Activated B cell treated with CpG ODN at 0.5 μM for 24 hours (primary cell): Measurements from ENCODE around the gene SARM1. TPM values are rescaled to one million over a fixed set of nuclear protein-coding genes. Genes with fewer than 3 reads are reported as not detected.

ENCODE experiments used
- ATAC-seq: fragments of 200-7000 bp; cut with Tn5 transposase; one replicate; pipeline ENCODE4 v1.10.0; 2021; ENCODE audit warnings: low read depth, mild to moderate bottlenecking, moderate library complexity
- CTCF ChIA-PET: fragments of 350-600 bp; sonication (Branson Sonifier 250); formaldehyde crosslinking; loops from one replicate; lab custom pipeline; 2021; ENCODE audit warnings: antibody characterized with exemption; lab: Charles Lee
- POLR2A ChIA-PET: fragments of 350-600 bp; sonication (Branson Sonifier 250); formaldehyde crosslinking; loops from one replicate; lab custom pipeline; 2021; ENCODE audit warnings: antibody characterized with exemption; lab: Charles Lee
- DNase-seq: peaks from one replicate; pipeline ENCODE4 v3.0.0; 2022
- H3K27ac Mint-ChIP-seq: one replicate; pipeline ENCODE4 v1.8.0; 2020; ENCODE audit warnings: mixed read lengths
- H3K27me3 Mint-ChIP-seq: one replicate; pipeline ENCODE4 v1.8.0; 2021; ENCODE audit warnings: mixed read lengths
- H3K36me3 Mint-ChIP-seq: one replicate; pipeline ENCODE4 v1.8.0; 2021; ENCODE audit warnings: low read depth, mixed read lengths
- H3K4me1 Mint-ChIP-seq: one replicate; pipeline ENCODE4 v1.8.0; 2021; ENCODE audit warnings: mixed read lengths
- H3K4me3 Mint-ChIP-seq: one replicate; pipeline ENCODE4 v1.8.0; 2020; ENCODE audit warnings: mild to moderate bottlenecking, mixed read lengths
- H3K9me3 Mint-ChIP-seq: one replicate; pipeline ENCODE4 v1.8.0; 2020; ENCODE audit warnings: mixed read lengths
- CTCF ChIP-seq: fragments of 200-600 bp; IDR thresholded peaks from one replicate; pipeline ENCODE4 v1.8.0; 2022; ENCODE audit warnings: antibody characterized with exemption, mild to moderate bottlenecking
- intact Hi-C: fragments of 100-400 bp; cut with micrococcal nuclease; formaldehyde crosslinking; loops from one replicate; pipeline ENCODE4 v1.15.1; 2024
- total RNA-seq: library from RNA; stranded (reverse); gene quantifications from 2 replicates; pipeline ENCODE4 v1.2.3, GENCODE V29; 2022

The SARM1 gene
- total RNA-seq, 1 donor from 2014 or later = 19.9 TPM

GRCh38 chr17:28449859-28450258 is 78.4 kb downstream of the SARM1 start:
- H3K4me1 Mint-ChIP-seq = no peaks in the 10 kb centered on the region
- ATAC-seq = no peak
- H3K27ac Mint-ChIP-seq = no peak overlapping the region
- no peak for DNase-seq
- H3K27me3 Mint-ChIP-seq = peaks cover 27% of the 10 kb centered on the region
- no peaks in the 10 kb centered on the region for H3K36me3 Mint-ChIP-seq
- intact Hi-C loops = no loop called here
- no peak overlapping the region for H3K4me3 Mint-ChIP-seq
- CTCF ChIA-PET = no interaction called here
- no peaks in the 10 kb centered on the region for H3K9me3 Mint-ChIP-seq
- POLR2A ChIA-PET = no interaction called here
- no peak for TF ChIP-seq CTCF

Other genes with a start within 250 kb of the SARM1 start
- 16.1 and 17.6 TPM in 2 replicates for gene TMEM97, start 52.5 kb upstream of the SARM1 start, total RNA-seq
- 24.9 and 25.9 TPM in 2 replicates for gene IFT20, start 36.2 kb upstream of the SARM1 start, total RNA-seq
- gene TNFAIP1, start 35.9 kb upstream of the SARM1 start, total RNA-seq = 16.3 and 18.9 TPM in 2 replicates
- gene POLDIP2, start 14.2 kb upstream of the SARM1 start, total RNA-seq = 60.5 and 65.2 TPM in 2 replicates
- not detected in 2 replicates for gene SEBOX, start 6.5 kb upstream of the SARM1 start, total RNA-seq
- 0.18 TPM in 1 of 2 replicates, not detected in the other for gene VTN, start 1.4 kb upstream of the SARM1 start, total RNA-seq
- gene SLC46A1, start 34.5 kb downstream of the SARM1 start, total RNA-seq = 1.5 and 2.1 TPM in 2 replicates
- not detected in 2 replicates for gene SLC13A2, start 102.0 kb downstream of the SARM1 start, total RNA-seq
- gene FOXN1, start 134.7 kb downstream of the SARM1 start, total RNA-seq = not detected in 2 replicates
- gene UNC119, start 180.9 kb downstream of the SARM1 start, total RNA-seq = 426 and 437 TPM in 2 replicates
- gene PIGS, start 199.8 kb downstream of the SARM1 start, total RNA-seq = 86.4 and 92.2 TPM in 2 replicates
- 73.4 and 75.0 TPM in 2 replicates for gene ALDOC, start 205.2 kb downstream of the SARM1 start, total RNA-seq
- gene SPAG5, start 227.3 kb downstream of the SARM1 start, total RNA-seq = 14.6 and 15.8 TPM in 2 replicates
- gene RSKR, start 242.5 kb downstream of the SARM1 start, total RNA-seq = 21.0 and 26.8 TPM in 2 replicates